Thoracic aorta (tissue), 2 donors: ENCODE data around the gene ATG10. TPM values are rescaled to one million over a fixed set of nuclear protein-coding genes. Genes with fewer than 3 reads are reported as not detected.
"Not testable (repeated sequence)": the region's sequence is repeated elsewhere in the genome, so short reads cannot be mapped to it uniquely, and the experiment has no call there.

Experiments
- ATAC-seq: fragments of 150-250 bp; one replicate; pipeline ENCODE4 v1.8.0; 2017; ENCODE audit warnings: low read depth; ENCODE audit not compliant: insufficient number of reproducible peaks, low FRiP score
- DNase-seq: peaks from one replicate; pipeline ENCODE4 v3.0.0-alpha.2; 2020; ENCODE audit warnings: low spot score
- H3K27ac ChIP-seq, 2 donors: fragments of 200-600 bp; sonication (generic); 1 replicate in 1 of 2; 2 replicates in 1 of 2; pipeline ENCODE4 v1.5.1; 2016; ENCODE audit warnings: mild to moderate bottlenecking in 2 of 2, moderate library complexity in 2 of 2
- H3K27me3 ChIP-seq: fragments of 200-600 bp; sonication (generic); replicated peaks from 2 replicates; pipeline ENCODE4 v1.6.0; 2016; ENCODE audit warnings: mild to moderate bottlenecking; ENCODE audit not compliant: insufficient read depth
- H3K36me3 ChIP-seq: fragments of 200-600 bp; sonication (generic); one replicate; pipeline ENCODE4 v1.5.1; 2016
- H3K4me1 ChIP-seq, 2 donors: fragments of 200-600 bp; sonication (generic); 1 replicate in 1 of 2; 2 replicates in 1 of 2; pipeline versions ENCODE4 v1.5.1 to v1.6.0; 2016; ENCODE audit warnings: low read depth in 2 of 2, mild to moderate bottlenecking in 1 of 2; ENCODE audit not compliant: control insufficient read depth in 1 of 2
- H3K4me3 ChIP-seq: fragments of 200-600 bp; sonication (generic); 2 replicates; pipeline ENCODE4 v1.5.1; 2016; ENCODE audit warnings: mild to moderate bottlenecking
- H3K9me3 ChIP-seq: fragments of 200-600 bp; sonication (generic); 2 replicates; pipeline ENCODE4 v1.5.1; 2016
- total RNA-seq, 2 donors: library from RNA; depleted of rRNA; stranded (reverse); fragments of >200 nt; gene quantifications; one replicate each; pipeline versions ENCODE4 v1.1.0 to v1.2.3, GENCODE V29; 2016
- TF ChIP-seq, protein P1 (sequence below): fragments of 200-600 bp; sonication (generic); IDR thresholded peaks from one replicate; pipeline ENCODE4 v1.5.1; 2019; ENCODE audit warnings: antibody characterized with exemption

Gene ATG10
- total RNA-seq, 2 donors from 2014 or later = 5.7 to 9.9 TPM

DNA sequence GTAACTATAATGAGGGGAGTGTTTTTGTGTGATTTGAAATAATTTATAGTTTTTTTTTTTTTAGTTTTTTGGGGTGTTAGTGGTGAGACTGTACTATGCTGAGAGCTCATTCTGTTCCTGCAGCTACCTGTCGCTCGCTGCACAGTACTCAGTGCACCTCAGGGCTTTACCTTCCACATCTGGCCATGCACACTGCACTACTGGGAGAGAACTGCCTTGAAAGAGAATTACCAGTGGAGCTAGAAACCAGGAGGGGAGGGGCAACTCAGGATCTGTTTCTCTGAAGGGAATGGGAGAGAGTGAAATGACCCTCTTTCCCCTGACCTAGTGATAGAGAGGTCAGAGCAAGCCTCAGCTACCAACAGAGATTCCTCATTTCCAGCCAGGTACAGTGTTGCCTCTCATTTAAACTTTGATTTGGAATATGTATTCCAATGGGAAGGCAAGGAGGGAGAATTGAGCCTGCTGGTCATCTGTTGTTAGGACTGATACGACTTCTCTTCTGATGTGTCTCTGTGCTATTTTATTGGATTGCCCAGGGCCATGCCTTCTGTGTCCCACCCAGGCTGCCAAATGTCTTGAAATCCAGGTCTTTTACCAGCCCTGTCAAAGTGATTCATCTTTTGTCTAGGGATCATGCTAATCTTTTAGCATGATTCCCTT is 8.9 kb downstream of the ATG10 start:
- Histone ChIP-seq H3K36me3 (no peaks in the 10 kb centered on the region), H3K27ac (no peak overlapping the region), H3K27me3 (no peaks in the 10 kb centered on the region), H3K4me3 (no peak overlapping the region), H3K4me1 (no peaks in the 10 kb centered on the region), H3K9me3 (no peaks in the 10 kb centered on the region)
- DNase-seq (no peak), ATAC-seq (no peak)
- TF ChIP-seq, protein P1, sequence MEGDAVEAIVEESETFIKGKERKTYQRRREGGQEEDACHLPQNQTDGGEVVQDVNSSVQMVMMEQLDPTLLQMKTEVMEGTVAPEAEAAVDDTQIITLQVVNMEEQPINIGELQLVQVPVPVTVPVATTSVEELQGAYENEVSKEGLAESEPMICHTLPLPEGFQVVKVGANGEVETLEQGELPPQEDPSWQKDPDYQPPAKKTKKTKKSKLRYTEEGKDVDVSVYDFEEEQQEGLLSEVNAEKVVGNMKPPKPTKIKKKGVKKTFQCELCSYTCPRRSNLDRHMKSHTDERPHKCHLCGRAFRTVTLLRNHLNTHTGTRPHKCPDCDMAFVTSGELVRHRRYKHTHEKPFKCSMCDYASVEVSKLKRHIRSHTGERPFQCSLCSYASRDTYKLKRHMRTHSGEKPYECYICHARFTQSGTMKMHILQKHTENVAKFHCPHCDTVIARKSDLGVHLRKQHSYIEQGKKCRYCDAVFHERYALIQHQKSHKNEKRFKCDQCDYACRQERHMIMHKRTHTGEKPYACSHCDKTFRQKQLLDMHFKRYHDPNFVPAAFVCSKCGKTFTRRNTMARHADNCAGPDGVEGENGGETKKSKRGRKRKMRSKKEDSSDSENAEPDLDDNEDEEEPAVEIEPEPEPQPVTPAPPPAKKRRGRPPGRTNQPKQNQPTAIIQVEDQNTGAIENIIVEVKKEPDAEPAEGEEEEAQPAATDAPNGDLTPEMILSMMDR = no peak

DNA sequence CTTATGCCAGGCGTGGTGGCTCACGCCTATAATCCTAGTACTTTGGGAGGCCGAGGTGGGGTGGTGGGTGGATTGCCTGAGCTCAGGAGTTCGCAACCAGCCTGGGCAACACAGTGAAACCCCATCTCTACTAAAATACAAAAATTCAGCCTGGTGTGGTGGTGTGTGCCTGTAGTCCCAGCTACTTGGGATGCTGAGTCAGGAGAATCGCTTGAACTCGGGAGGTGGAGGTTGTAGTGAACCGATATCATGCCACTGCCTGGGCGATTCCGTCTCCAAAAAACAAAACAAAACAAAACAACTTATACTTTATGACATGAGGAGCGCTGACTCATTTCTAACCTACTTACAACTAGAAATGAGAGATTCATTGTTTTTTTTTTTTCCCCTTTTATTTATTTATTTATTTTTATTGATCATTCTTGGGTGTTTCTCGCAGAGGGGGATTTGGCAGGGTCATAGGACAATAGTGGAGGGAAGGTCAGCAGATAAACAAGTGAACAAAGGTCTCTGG is 10.4 kb downstream of the ATG10 start:
- not testable (repeated sequence) for H3K4me1 ChIP-seq, H3K4me3 ChIP-seq, H3K36me3 ChIP-seq, DNase-seq, H3K27me3 ChIP-seq, ATAC-seq, H3K27ac ChIP-seq, H3K9me3 ChIP-seq

DNA sequence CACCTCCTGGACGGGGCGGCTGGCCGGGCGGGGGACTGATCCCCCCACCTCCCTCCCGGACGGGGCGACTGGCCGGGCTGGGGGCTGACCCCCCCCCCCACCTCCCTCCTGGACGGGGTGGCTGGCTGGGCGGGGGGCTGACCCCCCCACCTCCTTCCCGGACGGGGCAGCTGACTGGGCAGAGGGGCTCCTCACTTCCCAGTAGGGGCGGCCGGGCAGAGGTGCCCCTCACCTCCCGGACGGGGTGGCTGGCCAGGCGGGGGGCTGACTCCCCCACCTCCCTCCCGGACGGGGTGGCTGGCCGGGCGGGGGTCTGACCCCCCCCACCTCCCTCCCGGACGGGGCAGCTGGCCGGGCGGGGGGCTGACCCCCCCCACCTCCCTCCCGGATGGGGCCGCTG is 11.3 kb downstream of the ATG10 start:
- DNase-seq, H3K27me3 ChIP-seq, H3K4me1 ChIP-seq, ATAC-seq, H3K27ac ChIP-seq, H3K9me3 ChIP-seq, H3K4me3 ChIP-seq, H3K36me3 ChIP-seq: not testable (repeated sequence)

DNA sequence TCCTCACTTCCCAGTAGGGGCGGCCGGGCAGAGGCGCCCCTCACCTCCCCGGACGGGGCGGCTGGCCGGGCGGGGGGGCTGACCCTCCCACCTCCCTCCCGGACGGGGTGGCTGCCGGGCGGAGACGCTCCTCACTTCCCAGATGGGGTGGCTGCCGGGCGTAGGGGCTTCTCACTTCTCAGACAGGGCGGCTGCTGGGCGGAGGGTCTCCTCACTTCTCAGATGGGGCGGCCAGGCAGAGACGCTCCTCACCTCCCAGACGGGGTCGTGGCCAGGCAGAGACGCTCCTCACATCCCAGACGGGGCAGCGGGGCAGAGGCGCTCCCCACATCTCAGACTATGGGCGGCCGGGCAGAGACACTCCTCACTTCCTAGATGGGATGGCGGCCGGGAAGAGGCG is 11.7 kb downstream of the ATG10 start:
- ATAC-seq, H3K27ac ChIP-seq, H3K4me1 ChIP-seq, H3K4me3 ChIP-seq, H3K27me3 ChIP-seq, H3K9me3 ChIP-seq, H3K36me3 ChIP-seq, DNase-seq: not testable (repeated sequence)

DNA sequence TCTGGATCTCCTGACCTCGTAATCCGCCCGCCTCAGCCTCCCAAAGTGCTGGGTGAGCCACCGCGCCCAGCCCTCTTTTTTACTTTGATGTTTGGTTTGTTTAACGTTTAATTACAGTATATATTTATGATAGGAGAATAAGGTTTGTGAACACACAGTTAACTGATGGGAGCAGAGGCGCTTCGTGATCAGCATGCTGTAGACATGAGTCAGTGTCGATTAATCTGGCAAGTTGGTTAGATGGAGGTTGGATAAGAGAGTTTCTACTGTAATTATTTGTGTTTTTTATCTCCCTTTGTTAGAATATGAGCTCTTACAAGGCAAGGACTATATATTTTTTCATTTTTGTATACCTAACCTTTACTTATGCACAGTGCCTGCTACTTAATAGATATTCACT is 14.3 kb downstream of the ATG10 start:
- no peaks in the 10 kb centered on the region for H3K27me3 ChIP-seq
- no peaks in the 10 kb centered on the region for H3K4me1 ChIP-seq
- H3K27ac ChIP-seq = no peak overlapping the region
- H3K9me3 ChIP-seq = no peaks in the 10 kb centered on the region
- no peak overlapping the region for H3K4me3 ChIP-seq
- ATAC-seq (no peak), DNase-seq (no peak)
- TF ChIP-seq, protein P1 = no peak
- H3K36me3 ChIP-seq = peaks cover 12% of the 10 kb centered on the region

DNA sequence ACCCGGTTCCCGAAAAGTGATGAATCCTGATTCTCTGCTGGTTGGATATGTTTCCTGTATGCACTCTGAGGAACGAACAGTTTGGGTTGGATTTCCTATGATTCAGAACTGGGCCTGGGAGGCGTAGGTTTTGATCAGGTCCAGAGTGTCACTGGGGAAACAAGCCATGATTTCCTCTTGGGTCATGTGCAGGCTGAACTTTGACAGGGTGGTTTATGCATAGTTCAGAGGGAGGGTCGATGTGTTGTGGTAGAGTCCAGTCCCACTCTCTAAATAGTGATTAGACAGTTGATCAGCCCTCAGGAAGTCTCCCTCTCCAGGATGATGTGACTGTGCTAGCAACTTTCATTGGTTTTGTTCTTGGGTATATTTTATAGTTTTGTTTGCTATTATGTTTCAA is 17.4 kb downstream of the ATG10 start:
- ATAC-seq (no peak), DNase-seq (no peak)
- H3K4me3 ChIP-seq = no peak overlapping the region
- TF ChIP-seq, protein P1 = no peak
- no peaks in the 10 kb centered on the region for H3K4me1 ChIP-seq
- H3K27ac ChIP-seq = no peak overlapping the region
- H3K27me3 ChIP-seq = no peaks in the 10 kb centered on the region
- no peaks in the 10 kb centered on the region for H3K9me3 ChIP-seq
- peaks cover 12% of the 10 kb centered on the region for H3K36me3 ChIP-seq

DNA sequence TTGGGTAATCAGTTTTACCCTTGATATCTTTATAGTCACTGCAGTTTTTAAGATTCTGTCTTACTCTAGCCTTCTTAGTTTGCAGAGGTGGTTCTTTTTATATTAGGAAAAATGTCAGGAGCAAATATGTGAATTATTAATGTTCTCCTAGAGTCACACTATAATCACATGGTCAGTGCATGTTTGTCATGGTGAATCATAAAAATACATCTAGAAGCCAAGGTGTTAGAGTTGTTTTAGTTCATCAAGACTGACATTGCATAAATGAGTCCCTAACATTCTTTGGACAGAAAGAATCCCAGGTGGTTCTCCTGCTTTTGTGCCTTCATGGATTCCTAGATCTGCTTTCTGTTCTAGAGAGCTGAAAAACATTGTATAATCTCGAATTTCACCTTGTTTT is 22.9 kb downstream of the ATG10 start:
- no peak overlapping the region for H3K4me3 ChIP-seq
- no peak overlapping the region for H3K27ac ChIP-seq
- DNase-seq (no peak), ATAC-seq (no peak)
- TF ChIP-seq, protein P1 = no peak
- H3K36me3 ChIP-seq = no peaks in the 10 kb centered on the region
- H3K9me3 ChIP-seq = no peaks in the 10 kb centered on the region
- H3K27me3 ChIP-seq = no peaks in the 10 kb centered on the region
- no peaks in the 10 kb centered on the region for H3K4me1 ChIP-seq
